IPS DF 19.7 (cell line): ENCODE data around the gene GALNT10.

ENCODE experiments used
- DNase-seq: peaks from one replicate; pipeline ENCODE4 v3.0.0-alpha.2; 2013; ENCODE audit warnings: low read depth, low spot score

The GALNT10 gene

DNA sequence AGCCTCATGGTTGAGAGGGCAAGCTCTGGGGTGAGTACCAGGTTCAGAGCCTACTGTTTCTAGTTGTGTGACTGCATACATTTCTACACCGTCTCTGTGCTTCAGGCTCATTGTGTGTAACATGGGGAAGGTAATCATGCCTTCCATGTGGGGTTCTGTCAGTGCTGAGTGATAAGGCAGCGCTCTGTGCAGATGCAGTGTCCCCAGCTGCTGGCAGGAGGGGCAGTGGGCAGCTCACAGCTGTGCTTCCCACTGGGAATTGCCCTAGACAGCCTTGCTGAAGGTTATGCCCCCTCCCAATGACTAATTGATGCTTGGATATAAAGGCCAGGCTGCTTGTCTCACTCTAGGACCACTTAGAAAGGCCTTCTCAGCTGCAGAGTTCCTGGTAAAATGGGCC lies 133.5 kb downstream of the GALNT10 start:
- DNase-seq, result no peak

DNA sequence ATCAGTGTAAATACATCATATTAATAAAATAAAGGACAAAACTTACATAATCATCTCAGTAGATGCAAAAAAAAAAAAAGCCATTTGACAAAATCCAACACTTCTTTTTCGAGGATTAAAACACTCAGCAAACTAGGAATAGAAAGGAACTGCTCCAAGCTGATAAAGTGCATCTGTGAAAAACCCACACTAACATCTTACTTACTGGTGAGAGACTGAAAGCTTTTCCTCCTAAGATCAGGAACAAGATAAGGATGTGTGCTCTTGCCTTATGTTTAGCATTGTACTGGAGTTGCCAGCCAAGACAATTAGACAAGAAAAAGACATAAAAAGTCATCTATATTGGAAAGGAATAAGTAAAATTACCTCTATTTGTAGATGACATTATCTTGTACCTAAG lies 135.0 kb downstream of the GALNT10 start:
- DNase-seq, result no peak

DNA sequence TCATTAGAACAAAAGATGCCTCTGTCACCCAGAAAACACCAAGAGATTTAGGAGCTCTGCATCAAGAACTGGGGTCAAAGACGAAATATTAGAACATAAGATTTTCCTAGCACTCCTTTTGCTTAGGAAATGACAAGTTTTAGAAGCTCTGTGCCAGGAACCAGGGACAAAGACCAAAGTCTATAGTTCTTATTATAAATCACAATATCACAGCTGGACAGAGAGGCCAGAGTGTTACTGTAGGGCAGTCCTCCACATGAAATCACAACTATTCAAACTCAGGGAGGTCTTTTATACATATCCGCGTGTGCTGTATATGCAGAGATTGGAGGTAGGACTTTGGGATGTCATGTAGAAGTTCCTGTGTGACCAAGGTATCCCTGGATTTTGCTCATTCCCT lies 138.5 kb downstream of the GALNT10 start:
- no peak for DNase-seq

DNA sequence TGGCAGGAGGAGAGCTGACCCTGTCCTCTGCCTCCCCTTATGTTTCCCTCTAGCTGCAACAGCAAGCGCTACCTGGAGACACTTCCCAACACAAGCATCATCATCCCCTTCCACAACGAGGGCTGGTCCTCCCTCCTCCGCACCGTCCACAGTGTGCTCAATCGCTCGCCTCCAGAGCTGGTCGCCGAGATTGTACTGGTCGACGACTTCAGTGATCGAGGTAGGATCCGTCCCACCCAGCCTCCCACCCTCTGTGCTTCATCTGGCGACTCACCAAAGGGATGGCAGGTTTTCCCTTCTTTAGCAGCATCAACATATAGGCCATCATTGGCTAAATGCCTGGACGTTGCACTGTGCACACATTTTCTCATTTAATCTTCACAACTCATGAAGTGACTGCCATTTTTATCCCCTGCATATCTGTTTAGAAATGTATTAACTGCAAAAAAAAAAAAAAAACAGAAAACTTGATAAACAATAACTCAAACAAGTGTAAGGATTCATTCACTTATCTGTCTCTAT lies 139.0 kb downstream of the GALNT10 start:
- DNase-seq, result no peak

DNA sequence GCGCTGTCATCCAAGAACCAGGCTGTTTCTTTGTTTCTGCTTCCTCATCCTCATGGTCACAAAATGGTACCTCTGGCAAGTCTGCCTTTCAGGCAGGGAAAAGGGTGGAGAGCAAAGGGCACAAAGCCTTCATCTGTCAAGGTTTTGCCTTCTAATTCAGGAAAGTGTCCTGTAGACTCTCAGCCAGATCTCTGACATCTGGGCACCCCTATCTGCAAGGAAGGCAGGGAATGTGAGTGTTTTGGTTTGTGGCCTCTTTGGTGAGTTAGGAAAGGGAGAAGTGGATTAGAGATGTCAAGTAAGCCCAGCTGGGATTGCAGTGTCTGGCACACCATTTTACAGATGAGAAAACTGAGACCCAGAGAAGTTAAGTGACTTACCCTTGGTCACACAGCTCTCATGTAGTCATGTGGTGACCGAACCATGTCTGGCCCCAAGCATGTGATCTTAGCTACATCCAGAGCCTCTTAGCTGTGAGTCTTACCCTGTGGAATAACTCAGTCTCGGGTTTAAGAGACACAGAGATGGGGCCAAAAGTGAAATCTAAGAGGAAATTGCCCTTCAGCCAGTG lies 139.6 kb downstream of the GALNT10 start:
- no peak for DNase-seq

DNA sequence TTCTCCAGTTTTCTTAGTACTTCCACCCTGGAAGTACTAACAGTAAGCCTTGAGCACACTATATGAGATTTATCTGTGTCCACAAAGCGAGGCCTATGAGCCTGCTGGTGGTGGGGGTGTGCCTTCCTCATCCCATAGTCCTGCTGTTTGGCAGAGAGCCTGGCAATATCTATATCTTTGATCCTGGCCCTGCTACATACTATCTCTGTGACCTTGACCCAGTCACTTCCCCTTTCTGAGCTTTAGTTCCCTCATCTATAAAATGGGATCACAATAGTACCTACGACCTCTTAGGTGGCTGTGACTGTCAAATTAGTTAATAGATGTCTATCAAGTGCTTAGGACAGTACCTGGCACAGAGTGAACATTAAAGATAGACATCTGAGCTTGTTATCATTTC lies 140.7 kb downstream of the GALNT10 start:
- DNase-seq, result no peak

DNA sequence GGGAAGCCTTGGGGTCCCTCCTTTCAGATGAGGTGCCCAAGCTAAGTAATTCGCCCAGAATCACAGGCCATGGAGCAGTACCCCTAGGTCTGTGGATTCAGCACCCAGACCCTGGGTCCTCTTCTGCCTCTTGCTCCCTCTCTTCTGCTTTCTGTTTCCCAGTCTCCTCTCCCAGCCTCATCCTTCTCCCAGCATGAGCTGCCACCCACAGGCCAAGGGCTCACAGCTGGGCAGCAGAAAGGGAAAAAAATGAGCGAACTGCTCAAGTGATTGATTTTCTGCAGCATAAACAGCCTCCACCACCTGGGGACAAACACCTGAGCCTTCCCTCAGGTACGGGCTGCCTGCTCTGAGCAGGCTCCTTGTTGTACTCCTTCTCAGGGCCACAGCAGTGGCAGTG lies 141.4 kb downstream of the GALNT10 start:
- no peak for DNase-seq

DNA sequence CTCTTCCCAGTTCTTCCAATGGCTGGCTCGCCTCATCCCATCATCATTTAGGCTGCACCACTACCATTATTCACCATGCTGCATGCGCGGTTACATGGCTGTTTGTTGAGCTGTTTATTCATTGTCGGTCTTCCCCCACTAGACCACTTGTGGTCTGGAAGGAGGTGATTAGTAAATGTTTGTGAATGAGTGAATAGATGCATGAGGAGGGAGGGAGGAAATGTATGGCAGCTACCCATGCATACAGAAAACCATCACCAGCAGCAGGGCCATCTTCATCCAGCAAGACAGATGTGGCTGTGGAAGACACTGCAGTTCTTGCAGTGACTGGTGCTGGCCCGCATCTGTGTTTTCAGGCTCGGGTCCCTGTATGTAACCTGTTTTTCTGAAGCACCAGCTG lies 141.9 kb downstream of the GALNT10 start:
- no peak for DNase-seq

DNA sequence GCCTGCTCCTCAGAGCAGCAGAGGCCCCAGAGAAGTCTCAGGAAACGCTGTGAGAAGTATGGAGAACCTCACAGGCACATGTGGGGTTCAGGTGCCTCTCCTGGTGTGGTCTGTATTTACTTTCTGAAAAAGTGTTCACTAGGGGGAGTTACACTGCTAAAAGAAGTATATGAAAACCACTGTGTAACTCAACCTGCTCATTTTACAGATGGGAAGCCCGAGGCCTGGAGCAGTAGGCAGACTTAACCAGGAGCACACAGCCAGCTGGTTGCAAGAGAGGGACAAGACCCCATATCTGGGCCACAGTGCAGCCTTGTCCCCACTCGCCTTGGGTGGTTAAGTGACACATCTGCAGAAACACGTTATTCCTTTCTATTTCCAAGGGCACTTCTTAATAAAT lies 142.5 kb downstream of the GALNT10 start:
- DNase-seq, result no peak

DNA sequence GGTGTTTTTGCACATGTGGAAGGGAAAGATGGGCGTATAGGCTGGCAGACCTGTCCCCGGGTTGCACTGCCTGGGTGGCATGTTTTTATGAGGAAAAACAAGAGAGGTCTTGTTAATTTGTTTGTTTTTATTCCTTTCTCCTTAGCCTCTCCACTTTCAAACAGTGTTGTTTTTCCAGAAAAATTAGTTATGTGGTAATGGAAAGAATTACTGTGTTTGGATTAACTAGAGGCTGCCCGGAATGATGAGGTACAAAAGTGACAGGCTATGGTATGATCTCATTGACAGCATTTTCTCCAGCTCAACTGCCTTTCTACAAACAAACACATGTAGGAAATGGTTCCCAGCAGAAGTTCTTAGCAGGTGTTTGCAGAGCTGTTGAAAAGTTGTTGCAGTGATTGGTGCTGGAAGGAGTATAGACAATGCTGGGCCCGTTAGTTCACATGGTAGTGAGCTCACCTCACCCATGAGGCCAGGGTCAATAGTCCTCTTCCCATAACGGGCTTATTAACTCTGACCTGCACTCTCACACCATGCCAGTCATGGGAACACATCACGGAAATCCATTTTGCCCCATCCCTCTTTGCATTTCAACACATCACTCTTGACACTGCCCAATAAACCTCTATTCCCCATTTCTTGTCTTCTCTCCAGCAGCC lies 144.0 kb downstream of the GALNT10 start:
- DNase-seq, result no peak

DNA sequence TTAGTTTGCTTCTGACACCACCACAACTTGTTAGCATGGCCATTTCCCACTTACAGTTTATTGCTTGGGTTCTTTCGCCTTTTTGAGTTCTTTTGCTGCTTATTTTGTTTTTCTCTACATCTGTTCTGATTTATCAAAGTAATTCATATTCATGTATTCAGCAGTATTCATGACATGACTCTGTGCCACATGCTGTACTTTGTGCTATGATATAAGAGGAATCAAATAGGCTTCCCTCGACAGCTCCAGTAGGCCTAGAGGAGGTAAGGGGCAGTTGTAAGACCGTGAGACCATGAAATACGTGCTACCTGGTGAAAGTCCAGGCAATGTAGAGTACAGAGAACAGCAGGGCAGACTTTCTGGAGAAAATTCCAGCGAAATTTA lies 144.5 kb downstream of the GALNT10 start:
- DNase-seq, result no peak

DNA sequence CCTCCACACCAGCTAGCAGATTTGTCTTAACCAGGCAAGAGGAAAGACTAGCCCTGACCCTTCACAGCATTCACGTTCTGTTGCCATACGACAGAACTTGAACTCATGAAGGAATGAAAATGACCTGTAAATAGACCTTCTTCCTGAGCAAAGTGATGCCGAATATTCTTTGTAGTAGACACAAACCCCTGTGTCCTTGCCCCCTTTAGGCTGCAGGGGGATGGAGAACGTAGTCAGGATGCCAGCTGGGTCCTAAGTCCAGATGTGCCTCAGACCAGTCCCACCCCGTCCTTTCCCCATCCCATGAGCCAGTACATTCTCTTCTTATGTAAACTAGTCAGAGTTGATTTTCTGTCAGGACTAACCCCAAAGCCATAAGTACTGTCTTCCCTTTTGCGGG lies 151.1 kb downstream of the GALNT10 start:
- DNase-seq, result no peak

DNA sequence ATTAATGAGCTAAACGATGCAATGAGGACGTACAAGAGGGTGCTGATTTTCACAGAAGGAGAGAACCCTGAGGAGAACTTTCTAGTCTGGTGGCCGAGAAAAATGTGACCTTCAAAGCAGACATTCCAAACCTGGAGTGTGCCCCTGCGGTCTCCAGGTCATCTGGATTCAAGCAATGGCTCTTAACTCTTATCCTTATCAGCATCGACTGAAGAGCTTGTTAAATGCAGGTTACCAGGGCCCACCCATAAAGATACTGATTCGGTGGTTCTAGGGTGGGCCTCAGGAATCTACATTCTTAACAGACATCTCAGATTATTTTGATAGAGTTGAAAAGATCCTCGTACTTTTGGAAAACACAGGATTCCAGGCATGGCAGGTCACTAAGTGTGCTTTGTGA lies 151.7 kb downstream of the GALNT10 start:
- DNase-seq, result no peak

DNA sequence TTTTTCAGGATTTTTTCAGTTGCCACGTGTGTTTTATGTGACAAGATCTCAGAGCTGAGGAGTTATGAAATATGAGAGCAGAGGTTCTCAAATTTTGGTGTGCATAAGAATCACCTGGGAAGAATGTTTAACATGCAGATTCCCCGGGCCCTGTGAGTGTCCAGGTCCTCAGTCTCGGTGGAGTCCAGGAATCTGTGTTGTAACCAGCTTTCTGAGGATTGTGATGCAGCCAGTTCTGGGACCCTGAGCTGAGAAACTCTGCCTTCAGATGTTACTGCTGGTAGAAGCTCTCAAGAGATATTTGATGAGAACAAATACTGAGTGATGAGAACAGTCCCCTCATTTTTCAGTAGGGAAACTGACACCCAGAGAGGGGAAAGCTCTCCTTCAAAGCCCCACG lies 152.4 kb downstream of the GALNT10 start:
- DNase-seq, result no peak

DNA sequence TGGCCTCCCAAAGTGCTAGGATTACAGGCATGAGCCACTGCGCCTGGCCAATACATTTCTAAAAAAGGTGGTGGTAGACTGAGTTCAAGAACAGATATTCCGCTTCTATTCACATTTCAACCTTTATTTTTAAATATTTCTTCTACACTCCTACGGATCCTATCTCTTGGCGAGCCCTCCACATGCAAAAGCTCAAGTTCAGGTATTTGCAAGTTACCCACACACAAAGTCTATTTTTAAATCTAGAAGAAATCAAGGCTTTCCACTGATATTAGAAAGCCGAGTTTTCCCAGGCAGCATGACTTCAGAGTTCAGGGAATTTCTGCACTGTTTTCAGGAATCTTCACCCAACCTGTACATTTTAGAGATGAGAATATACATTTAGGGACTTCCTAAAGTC lies 153.9 kb downstream of the GALNT10 start:
- no peak for DNase-seq

DNA sequence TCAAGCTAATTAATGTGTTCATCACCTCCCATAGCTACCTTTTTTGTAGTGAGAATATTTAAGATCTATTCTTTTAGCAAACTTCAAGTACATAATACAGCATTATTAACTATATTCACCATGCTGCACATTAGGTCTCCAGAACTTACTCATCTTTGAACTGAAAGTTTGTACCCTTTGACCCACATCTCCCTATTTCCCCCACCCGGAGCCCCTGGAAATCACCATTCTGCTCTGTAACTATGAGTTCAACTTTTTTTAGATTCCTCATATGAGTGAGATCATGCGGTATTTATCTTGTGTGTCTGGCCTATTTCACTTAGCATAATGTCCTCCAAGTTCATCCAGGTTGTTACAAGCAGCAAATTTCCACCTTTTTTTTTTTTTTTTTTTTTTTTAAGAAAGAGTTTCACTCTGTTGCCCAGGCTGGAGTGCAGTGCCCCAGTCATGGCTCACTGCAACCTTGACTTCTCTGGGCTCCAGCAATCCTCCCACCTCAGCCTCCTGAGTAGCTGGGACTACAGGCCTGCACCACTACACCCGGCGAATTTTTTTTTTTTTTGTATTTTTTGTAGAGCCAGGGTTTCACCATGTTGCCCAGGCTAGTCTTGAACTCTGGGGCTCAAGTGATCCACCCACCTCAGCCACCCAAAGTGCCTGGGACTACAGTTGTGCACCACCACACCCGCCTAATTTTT lies 154.9 kb downstream of the GALNT10 start:
- DNase-seq, result no peak

DNA sequence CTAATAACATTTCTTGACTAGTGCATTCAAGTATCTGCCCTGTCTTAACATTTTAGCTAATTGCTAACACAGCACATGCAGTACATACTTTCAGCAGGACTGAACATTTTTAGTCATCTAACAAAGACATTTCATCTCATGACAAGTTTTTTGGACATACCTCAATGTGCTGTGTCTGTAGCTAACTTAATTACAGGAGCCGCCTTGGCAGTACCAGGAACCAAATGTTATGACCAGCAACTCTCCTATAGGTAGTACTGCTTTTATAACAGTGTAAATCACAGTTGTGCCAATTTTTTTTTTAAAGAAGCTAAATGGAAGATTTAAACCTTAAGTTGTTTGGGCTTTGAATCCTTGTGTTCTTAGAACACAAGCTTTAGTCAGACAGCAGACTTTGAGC lies 155.9 kb downstream of the GALNT10 start:
- DNase-seq, result no peak

DNA sequence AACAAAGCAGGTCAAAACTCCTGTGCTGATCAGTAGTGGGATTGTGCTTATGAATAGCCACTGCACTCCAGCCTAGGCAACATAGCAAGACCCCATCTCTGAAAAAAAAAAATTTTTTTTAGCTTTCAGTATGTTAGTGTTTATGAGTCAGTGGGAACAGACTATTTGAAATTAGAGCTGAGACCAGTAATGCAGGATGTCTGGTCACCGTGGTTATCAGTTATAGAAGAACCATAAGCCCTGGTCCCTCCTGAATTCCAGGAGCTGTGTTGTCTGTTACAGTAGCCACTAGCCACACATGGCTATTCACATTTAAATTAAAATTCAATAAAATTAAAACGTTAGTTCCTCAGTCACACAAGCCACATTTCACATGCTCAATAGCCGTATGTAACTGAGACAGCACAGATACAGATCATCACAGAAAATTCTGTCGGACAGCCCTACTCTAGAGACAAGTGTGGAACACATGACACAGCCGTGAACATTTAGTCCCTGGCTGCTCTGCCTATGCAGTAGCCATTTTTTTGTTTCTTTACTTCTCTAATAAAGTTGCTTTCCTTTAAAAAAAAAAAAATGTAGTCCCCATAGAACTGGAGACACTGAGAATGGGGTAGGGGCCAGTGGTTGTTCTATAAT lies 159.2 kb downstream of the GALNT10 start:
- DNase-seq, result no peak

DNA sequence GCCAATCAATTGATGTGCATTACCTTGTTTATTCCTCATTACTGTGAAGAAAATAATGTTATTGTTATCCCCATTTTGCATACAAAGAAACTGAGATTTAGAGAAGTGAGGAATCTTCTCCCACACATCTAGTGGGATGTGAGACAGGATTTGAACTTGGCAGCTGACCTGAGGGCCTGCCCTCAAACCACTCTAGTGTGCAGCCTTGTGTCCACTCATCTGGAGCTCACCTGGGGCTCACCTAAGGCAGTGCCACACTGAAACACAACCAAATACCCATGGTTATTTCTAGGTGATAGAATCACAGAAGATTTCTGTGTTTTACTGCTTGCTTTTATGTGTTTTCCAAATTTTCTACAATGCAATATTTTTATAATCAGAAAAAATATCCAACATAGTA lies 160.6 kb downstream of the GALNT10 start:
- no peak for DNase-seq

DNA sequence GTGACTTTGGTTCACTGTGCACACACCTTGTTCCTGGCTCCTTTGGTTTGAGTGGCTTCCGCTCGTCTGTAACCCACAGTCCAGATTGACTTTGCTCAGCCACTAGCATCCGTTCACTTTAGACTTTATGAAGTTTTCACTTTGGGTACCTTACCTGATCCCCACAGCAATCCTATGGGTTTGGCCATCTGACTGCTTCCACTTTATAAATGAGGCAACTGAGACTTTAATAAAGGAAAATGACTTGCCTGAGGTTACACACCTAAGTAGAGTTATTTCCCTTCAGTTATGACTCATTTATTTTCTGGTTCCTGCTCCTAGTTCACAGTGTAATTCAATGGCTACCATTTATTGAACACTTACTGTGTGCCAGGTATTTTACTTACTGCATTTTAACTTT lies 161.0 kb downstream of the GALNT10 start:
- DNase-seq, result no peak

DNA sequence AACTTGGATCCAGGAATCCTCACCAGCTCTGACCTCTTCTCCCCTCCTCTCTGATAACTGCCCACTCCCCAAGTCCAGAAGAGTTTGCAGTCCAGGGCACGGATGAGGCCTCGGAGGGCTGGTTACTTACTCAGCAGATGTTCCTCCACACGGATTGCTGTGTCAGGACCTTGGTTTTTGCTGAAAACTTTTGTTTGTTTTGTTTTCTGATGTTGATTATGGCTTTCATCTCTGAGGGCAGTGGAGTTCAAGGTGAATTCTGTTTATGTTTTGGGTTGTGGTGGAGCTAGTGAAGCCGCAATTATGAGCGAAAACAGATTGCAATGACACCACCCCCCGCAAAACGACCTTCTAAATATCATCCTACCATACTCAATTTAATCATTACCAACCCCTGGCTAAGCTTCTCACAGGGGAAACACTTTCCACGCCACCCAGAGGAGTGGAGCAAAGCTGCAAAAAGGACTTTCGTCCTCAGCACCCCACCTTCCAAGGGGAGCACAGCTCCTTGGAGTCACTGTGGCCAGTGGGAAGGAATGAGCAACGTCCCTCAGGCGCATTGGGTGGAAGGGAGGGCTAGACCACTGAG lies 162.5 kb downstream of the GALNT10 start:
- DNase-seq, result no peak

DNA sequence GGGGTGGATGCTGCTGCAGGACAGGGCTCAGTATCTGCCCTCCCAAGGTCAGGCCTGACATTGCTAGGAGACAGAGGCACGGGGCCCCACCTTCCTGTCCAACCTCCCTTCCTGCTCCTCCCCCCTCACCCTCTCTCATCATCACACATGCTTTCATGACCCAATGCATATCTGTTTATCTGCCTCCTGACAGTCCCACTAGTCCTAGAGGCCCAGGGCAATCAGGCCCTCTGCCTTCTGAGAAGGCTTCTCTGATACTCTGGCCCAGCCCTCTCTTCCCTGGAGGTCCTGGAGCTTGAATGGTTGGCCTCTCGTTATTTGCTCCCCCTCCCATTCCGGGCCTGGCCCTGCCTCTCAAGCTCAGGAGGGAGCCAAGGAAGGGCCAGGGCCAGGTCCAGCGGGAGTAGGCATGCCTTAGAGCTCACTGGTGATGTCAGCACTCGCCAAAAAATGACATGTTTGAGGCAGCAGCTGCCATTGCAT lies 164.6 kb downstream of the GALNT10 start:
- DNase-seq, result no peak
